Right lobe of liver (tissue), 4 donors: ENCODE results near the gene CARMIL1.

ENCODE experiments used
- CTCF ChIP-seq, 4 donors: fragments of 200-600 bp in 3 of 4; fragments of 450-650 bp in 1 of 4; IDR thresholded peaks; one replicate each; pipeline versions ENCODE4 v1.5.1 to v1.8.0; 2016 to 2022; ENCODE audit warnings: antibody characterized with exemption in 4 of 4, mild to moderate bottlenecking in 2 of 4
- POLR2A ChIP-seq: fragments of 450-650 bp; IDR thresholded peaks from one replicate; pipeline ENCODE4 v1.6.1; 2017; ENCODE audit warnings: antibody characterized with exemption, mild to moderate bottlenecking
- donor health status: DM: no; HTN: no; CAD: no.
- donor health status: DM: no; HTN: no; CAD: no.
- donor health status: DM: no; HTN: yes; CAD: no.

GRCh38 chr6:25462235-25462897 is 183.2 kb downstream of the CARMIL1 start:
- no peak for TF ChIP-seq CTCF (IDR thresholded peaks at IDR 0.05)
- no peak for TF ChIP-seq POLR2A
